ENCODE results near the gene TAF3. TPM values are rescaled to one million over a fixed set of nuclear protein-coding genes. Genes with fewer than 3 reads are reported as not detected.

TAF3 gene
- polyA plus RNA-seq, 1 of the 3 experiments (the other 2 are of a cell fraction), result 2.4 TPM

GRCh38 chr10:7813481-7813880, 4.8 kb upstream of the TAF3 start:
- peaks cover 2 to 6% of the 10 kb centered on the region in 2 experiments for H3K36me3 ChIP-seq (replicated peaks in 1 of 2; ENCODE audit: control insufficient read depth in 1 of 2, insufficient read depth in 2 of 2, low read length in 1 of 2)
- POLR2A ChIA-PET, result no interaction called here
- no peaks in the 10 kb centered on the region for H3K9me2 ChIP-seq
- H3K27me3 ChIP-seq (ENCODE audit: insufficient read depth), result no peaks in the 10 kb centered on the region
- no peaks in the 10 kb centered on the region for H4K20me1 ChIP-seq (ENCODE audit: insufficient read depth)
- CTCF ChIA-PET, result interaction anchor here (0.7 kb wide), 1 partner anchor 18 kb away, joined by 3 read pairs; no protein-coding TSS in a partner anchor
- H3K27ac ChIP-seq (ENCODE audit: low read depth in 2 of 2, low read length in 1 of 2), result no peak overlapping the region
- no peak overlapping the region for H2AFZ ChIP-seq (ENCODE audit: low read depth)
- H3K79me2 ChIP-seq (ENCODE audit: insufficient read depth), result peaks cover 1% of the 10 kb centered on the region; the same call in 1 of the 2 replicates
- H3K9me3 ChIP-seq, result no peaks in the 10 kb centered on the region
- TF ChIP-seq EZH2phosphoT487 (IDR thresholded peaks at IDR 0.05; ENCODE audit: borderline replicate concordance, low read depth) (no peak), RXRA (IDR thresholded peaks at IDR 0.05; ENCODE audit: borderline replicate concordance, low read depth) (no peak), RFX5 (IDR thresholded peaks at IDR 0.05; ENCODE audit: low read length) (no peak)
- DNase-seq, result no peak
- peaks cover 0 to 5% of the 10 kb centered on the region in 2 experiments; a peak in 1 of 4 replicates for H3K4me1 ChIP-seq (ENCODE audit: control insufficient read depth in 1 of 2, insufficient read depth in 2 of 2, low read depth in 1 of 2, low read length in 1 of 2)
- peaks cover 9% of the 10 kb centered on the region for H3F3A ChIP-seq (replicated peaks; ENCODE audit: insufficient read depth)
- no peak overlapping the region for H3K4me3 ChIP-seq (ENCODE audit: low read depth in 2 of 2, low read length in 1 of 2)
- no peak overlapping the region for H3K4me2 ChIP-seq
- no peak overlapping the region for H3K9ac ChIP-seq
- WGBS (ENCODE audit: low lambda C conversion rate), result 48% methylated on average over 2 of the region's 3 CpGs

GRCh38 chr10:7817576-7817975, 729 bp upstream of the TAF3 start:
- H2AFZ ChIP-seq (ENCODE audit: low read depth), result peak overlapping the region; percentile 94; the same call in 1 of the 2 replicates
- TF ChIP-seq FOXJ3 (CRISPR knock-in tag; IDR thresholded peaks at IDR 0.05), result no peak
- TF ChIP-seq, protein P1, sequence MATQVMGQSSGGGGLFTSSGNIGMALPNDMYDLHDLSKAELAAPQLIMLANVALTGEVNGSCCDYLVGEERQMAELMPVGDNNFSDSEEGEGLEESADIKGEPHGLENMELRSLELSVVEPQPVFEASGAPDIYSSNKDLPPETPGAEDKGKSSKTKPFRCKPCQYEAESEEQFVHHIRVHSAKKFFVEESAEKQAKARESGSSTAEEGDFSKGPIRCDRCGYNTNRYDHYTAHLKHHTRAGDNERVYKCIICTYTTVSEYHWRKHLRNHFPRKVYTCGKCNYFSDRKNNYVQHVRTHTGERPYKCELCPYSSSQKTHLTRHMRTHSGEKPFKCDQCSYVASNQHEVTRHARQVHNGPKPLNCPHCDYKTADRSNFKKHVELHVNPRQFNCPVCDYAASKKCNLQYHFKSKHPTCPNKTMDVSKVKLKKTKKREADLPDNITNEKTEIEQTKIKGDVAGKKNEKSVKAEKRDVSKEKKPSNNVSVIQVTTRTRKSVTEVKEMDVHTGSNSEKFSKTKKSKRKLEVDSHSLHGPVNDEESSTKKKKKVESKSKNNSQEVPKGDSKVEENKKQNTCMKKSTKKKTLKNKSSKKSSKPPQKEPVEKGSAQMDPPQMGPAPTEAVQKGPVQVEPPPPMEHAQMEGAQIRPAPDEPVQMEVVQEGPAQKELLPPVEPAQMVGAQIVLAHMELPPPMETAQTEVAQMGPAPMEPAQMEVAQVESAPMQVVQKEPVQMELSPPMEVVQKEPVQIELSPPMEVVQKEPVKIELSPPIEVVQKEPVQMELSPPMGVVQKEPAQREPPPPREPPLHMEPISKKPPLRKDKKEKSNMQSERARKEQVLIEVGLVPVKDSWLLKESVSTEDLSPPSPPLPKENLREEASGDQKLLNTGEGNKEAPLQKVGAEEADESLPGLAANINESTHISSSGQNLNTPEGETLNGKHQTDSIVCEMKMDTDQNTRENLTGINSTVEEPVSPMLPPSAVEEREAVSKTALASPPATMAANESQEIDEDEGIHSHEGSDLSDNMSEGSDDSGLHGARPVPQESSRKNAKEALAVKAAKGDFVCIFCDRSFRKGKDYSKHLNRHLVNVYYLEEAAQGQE (IDR thresholded peaks at IDR 0.05; ENCODE audit: low read depth, low read length), result no peak
- no peak for TF ChIP-seq TCF12 (IDR thresholded peaks at IDR 0.05)
- TF ChIP-seq SMC3 (IDR thresholded peaks at IDR 0.05; ENCODE audit: low read depth, low read length), result no peak
- no peak for TF ChIP-seq GATA2 (CRISPR knock-in tag; IDR thresholded peaks at IDR 0.05)
- no peak for TF ChIP-seq YY1 (IDR thresholded peaks at IDR 0.05; ENCODE audit: low read depth)
- no peak for TF ChIP-seq PBX3 (IDR thresholded peaks at IDR 0.05)
- no peak for TF ChIP-seq JUND (IDR thresholded peaks at IDR 0.05)
- no peak for TF ChIP-seq RAD21 (IDR thresholded peaks at IDR 0.05; ENCODE audit: low read length)
- no peak for TF ChIP-seq FOXM1 (IDR thresholded peaks at IDR 0.05; ENCODE audit: low read depth)
- TF ChIP-seq, protein P2, sequence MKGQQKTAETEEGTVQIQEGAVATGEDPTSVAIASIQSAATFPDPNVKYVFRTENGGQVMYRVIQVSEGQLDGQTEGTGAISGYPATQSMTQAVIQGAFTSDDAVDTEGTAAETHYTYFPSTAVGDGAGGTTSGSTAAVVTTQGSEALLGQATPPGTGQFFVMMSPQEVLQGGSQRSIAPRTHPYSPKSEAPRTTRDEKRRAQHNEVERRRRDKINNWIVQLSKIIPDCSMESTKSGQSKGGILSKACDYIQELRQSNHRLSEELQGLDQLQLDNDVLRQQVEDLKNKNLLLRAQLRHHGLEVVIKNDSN (IDR thresholded peaks at IDR 0.05; ENCODE audit: borderline replicate concordance, low read depth), result no peak
- no peak for TF ChIP-seq TEAD4 (IDR thresholded peaks at IDR 0.05; ENCODE audit: borderline replicate concordance, insufficient read depth)
- TF ChIP-seq EP300 (IDR thresholded peaks at IDR 0.05; ENCODE audit: borderline replicate concordance in 1 of 2, low read depth in 1 of 2, low read length in 1 of 2), result no peak
- TF ChIP-seq SIN3A (IDR thresholded peaks at IDR 0.05; ENCODE audit: borderline replicate concordance, low read depth, low read length), result no peak
- TF ChIP-seq MEF2A (IDR thresholded peaks at IDR 0.05; ENCODE audit: borderline replicate concordance, low read depth), result no peak
- no peak for TF ChIP-seq POLR2AphosphoS5 (IDR thresholded peaks at IDR 0.05; ENCODE audit: low read depth, low read length)
- TF ChIP-seq EZH2phosphoT487 (IDR thresholded peaks at IDR 0.05; ENCODE audit: borderline replicate concordance, low read depth), result no peak
- TF ChIP-seq RCOR1 (IDR thresholded peaks at IDR 0.05; ENCODE audit: low read length), result no peak
- no peak for TF ChIP-seq FOSL2 (IDR thresholded peaks at IDR 0.05; ENCODE audit: borderline replicate concordance, low read depth)
- CTCF ChIA-PET, result interaction anchor here (0.6 to 2.2 kb wide), 3 partner anchors 8 to 1391 kb away, joined by 3 to 12 read pairs (median 4); no protein-coding TSS in a partner anchor

More at GRCh38 chr10:7817576-7817975, 729 bp upstream of the TAF3 start:
- POLR2A ChIA-PET, result interaction anchor here (1.3 to 1.7 kb wide), 2 partner anchors 9 to 30 kb away, joined by 5 to 9 read pairs; partner anchors contain the start of genes ATP5F1C and KIN
- H3F3A ChIP-seq (replicated peaks; ENCODE audit: insufficient read depth), result no peaks in the 10 kb centered on the region
- H3K4me2 ChIP-seq, result peak overlapping the region; percentile 95
- no peak for DNase-seq
- peaks cover 34% of the 10 kb centered on the region for H3K79me2 ChIP-seq (ENCODE audit: insufficient read depth)
- H3K4me3 ChIP-seq (ENCODE audit: low read depth in 2 of 2, low read length in 1 of 2), result peak overlapping the region; percentile 98 to 100
- peaks cover 0 to 13% of the 10 kb centered on the region in 2 experiments; a peak in 2 of 4 replicates for H3K4me1 ChIP-seq (ENCODE audit: control insufficient read depth in 1 of 2, insufficient read depth in 2 of 2, low read depth in 1 of 2, low read length in 1 of 2)
- H3K9ac ChIP-seq, result no peak overlapping the region; the same call in 1 of the 2 replicates
- no peaks in the 10 kb centered on the region for H3K27me3 ChIP-seq (ENCODE audit: insufficient read depth)
- H4K20me1 ChIP-seq (ENCODE audit: insufficient read depth), result no peaks in the 10 kb centered on the region
- peaks cover 8 to 12% of the 10 kb centered on the region in 2 experiments for H3K36me3 ChIP-seq (replicated peaks in 1 of 2; ENCODE audit: control insufficient read depth in 1 of 2, insufficient read depth in 2 of 2, low read length in 1 of 2)
- WGBS (ENCODE audit: low lambda C conversion rate), result 38% methylated on average over 12 of the region's 12 CpGs
- H3K9me3 ChIP-seq, result no peaks in the 10 kb centered on the region
- no peak overlapping the region for H3K27ac ChIP-seq (ENCODE audit: low read depth in 2 of 2, low read length in 1 of 2)
- no peaks in the 10 kb centered on the region for H3K9me2 ChIP-seq
